IMR-90 (cell line): ENCODE data around the gene KCNMB2. TPM values are rescaled to one million over a fixed set of nuclear protein-coding genes. Genes with fewer than 3 reads are reported as not detected.

Experiments used
- ATAC-seq: fragments of 200-7000 bp; cut with Tn5 transposase; 2 replicates; pipeline ENCODE4 v1.9.1; 2020; ENCODE audit warnings: low read depth, mild to moderate bottlenecking, moderate library complexity
- BruUV-seq: library from RNA; stranded (reverse); fragments of 400-500 nt; replicated peaks from 2 replicates; lab custom pipeline; 2021; lab: Mats Ljungman, UMichigan
- CTCF ChIA-PET: fragments of 300-600 bp; formaldehyde crosslinking; extraction: SDS; loops from one replicate; lab custom pipeline; 2021; ENCODE audit warnings: antibody characterized with exemption; lab: Yijun Ruan, JAX
- POLR2A ChIA-PET: fragments of 300-600 bp; sonication (Branson Sonifier 250); formaldehyde crosslinking; loops from one replicate; lab custom pipeline; 2022; ENCODE audit warnings: antibody characterized with exemption; ENCODE audit not compliant: unreplicated experiment; lab: Charles Lee
- DNase-seq: peaks from one replicate; pipeline ENCODE4 v3.0.0; 2013
- H2AFZ ChIP-seq: replicated peaks from 2 replicates; pipeline ENCODE3; 2013; ENCODE audit warnings: low read length, mild to moderate bottlenecking; ENCODE audit not compliant: poor library complexity
- H2AK5ac ChIP-seq: 2 replicates; pipeline ENCODE4 v1.6.1; 2013; ENCODE audit warnings: low read depth, low read length, inconsistent platforms
- H2AK9ac ChIP-seq: replicated peaks from 2 replicates; pipeline ENCODE3; 2013; ENCODE audit warnings: mild to moderate bottlenecking, low read depth, low read length, moderate library complexity; ENCODE audit not compliant: poor library complexity
- H2BK120ac ChIP-seq: 2 replicates; pipeline ENCODE4 v1.6.1; 2013; ENCODE audit warnings: low read depth, low read length, inconsistent platforms
- H2BK15ac ChIP-seq: 3 replicates; pipeline ENCODE4 v1.6.1; 2013; ENCODE audit warnings: low read depth, low read length, inconsistent platforms
- H2BK20ac ChIP-seq: 2 replicates; pipeline ENCODE4 v1.6.1; 2013; ENCODE audit warnings: low read depth, mild to moderate bottlenecking, inconsistent platforms, low read length, moderate library complexity
- H2BK5ac ChIP-seq: 2 replicates; pipeline ENCODE4 v1.6.1; 2013; ENCODE audit warnings: mild to moderate bottlenecking, low read depth, low read length, inconsistent platforms; ENCODE audit not compliant: poor library complexity, severe bottlenecking
- H3K14ac ChIP-seq: replicated peaks from 2 replicates; pipeline ENCODE4 v1.6.1; 2013; ENCODE audit warnings: low read depth, low read length, inconsistent platforms
- H3K18ac ChIP-seq: 2 replicates; pipeline ENCODE4 v1.6.1; 2013; ENCODE audit warnings: low read depth, low read length, control low read depth
- H3K23ac ChIP-seq: 2 replicates; pipeline ENCODE4 v1.6.1; 2013; ENCODE audit warnings: low read depth, low read length, inconsistent platforms
- H3K27ac ChIP-seq: 2 replicates; pipeline ENCODE4 v1.5.1; 2013; ENCODE audit warnings: mild to moderate bottlenecking, control low read depth, low read length; ENCODE audit not compliant: insufficient read depth
- H3K27me3 ChIP-seq: 2 replicates; pipeline ENCODE4 v1.6.1; 2013; ENCODE audit warnings: low read length; ENCODE audit not compliant: control insufficient read depth, insufficient read depth
- H3K36me3 ChIP-seq: 2 replicates; pipeline ENCODE4 v1.6.1; 2013; ENCODE audit warnings: low read length, mixed read lengths; ENCODE audit not compliant: control insufficient read depth, insufficient read depth
- H3K4ac ChIP-seq: 2 replicates; pipeline ENCODE4 v1.6.1; 2013; ENCODE audit warnings: low read depth, low read length, inconsistent platforms
- H3K4me1 ChIP-seq: 2 replicates; pipeline ENCODE4 v1.6.1; 2013; ENCODE audit warnings: low read length, mixed read lengths; ENCODE audit not compliant: control insufficient read depth, insufficient read depth
- H3K4me2 ChIP-seq: 2 replicates; pipeline ENCODE4 v1.6.1; 2013; ENCODE audit warnings: low read depth, mild to moderate bottlenecking, control low read depth, low read length, moderate library complexity
- H3K4me3 ChIP-seq: 2 replicates; pipeline ENCODE4 v1.5.1; 2013; ENCODE audit warnings: low read depth, mild to moderate bottlenecking, control low read depth, low read length, moderate library complexity; ENCODE audit not compliant: insufficient read depth
- H3K56ac ChIP-seq: 2 replicates; pipeline ENCODE4 v1.6.1; 2013; ENCODE audit warnings: low read length, inconsistent platforms; ENCODE audit not compliant: insufficient read depth; ENCODE audit errors: extremely low read depth
- H3K79me1 ChIP-seq, 2 experiments: 2 replicates each; pipeline ENCODE4 v1.6.1; 2013; ENCODE audit warnings: low read length in 2 of 2, inconsistent platforms in 1 of 2, low read depth in 1 of 2
- H3K9ac ChIP-seq: 2 replicates; pipeline ENCODE4 v1.6.1; 2013; ENCODE audit warnings: low read depth, low read length, control low read depth
- H3K9me1 ChIP-seq: 2 replicates; pipeline ENCODE4 v1.6.1; 2013; ENCODE audit warnings: low read length, inconsistent platforms; ENCODE audit not compliant: insufficient read depth
- H3K9me3 ChIP-seq: 2 replicates; pipeline ENCODE4 v1.6.1; 2013; ENCODE audit warnings: low read length; ENCODE audit not compliant: control insufficient read depth, insufficient read depth
- H4K20me1 ChIP-seq: 2 replicates; pipeline ENCODE4 v1.6.1; 2013; ENCODE audit warnings: low read length, inconsistent platforms; ENCODE audit not compliant: insufficient read depth
- H4K5ac ChIP-seq: 2 replicates; pipeline ENCODE4 v1.6.1; 2013; ENCODE audit warnings: mild to moderate bottlenecking, low read depth, low read length, control low read depth
- H4K8ac ChIP-seq, 2 experiments: 2 replicates each; pipeline ENCODE4 v1.6.1; 2013; ENCODE audit warnings: low read depth in 2 of 2, low read length in 2 of 2, control low read depth in 1 of 2, inconsistent platforms in 1 of 2
- H4K91ac ChIP-seq: 2 replicates; pipeline ENCODE4 v1.6.1; 2013; ENCODE audit warnings: low read depth, low read length, inconsistent platforms; ENCODE audit not compliant: insufficient read depth
- CEBPB ChIP-seq: IDR thresholded peaks from 2 replicates; pipeline ENCODE4 v1.6.1; 2012; ENCODE audit warnings: low read depth, low read length, improper control_type of control experiment
- FOS ChIP-seq: fragments of 150-350 bp; IDR thresholded peaks from 2 replicates; pipeline ENCODE4 v1.6.1; 2016; ENCODE audit warnings: low read depth, low read length
- MAFK ChIP-seq: IDR thresholded peaks from 2 replicates; pipeline ENCODE4 v1.6.1; 2012; ENCODE audit warnings: low read depth, low read length, improper control_type of control experiment
- MAZ ChIP-seq: IDR thresholded peaks from 2 replicates; pipeline ENCODE4 v1.6.1; 2012; ENCODE audit warnings: low read depth, mild to moderate bottlenecking, low read length, improper control_type of control experiment, moderate library complexity, borderline replicate concordance
- RFX5 ChIP-seq: IDR thresholded peaks from 2 replicates; pipeline ENCODE4 v1.8.0; 2012; ENCODE audit warnings: low read depth, mild to moderate bottlenecking, low read length, moderate library complexity
- WGBS, 2 experiments: methylation state at CpG; one replicate each; pipeline versions ENCODE4 v1.1.5 to v1.1.7; 2013; ENCODE audit warnings: missing lambda C conversion rate in 2 of 2; ENCODE audit not compliant: insufficient read length in 1 of 2; ENCODE audit errors: extremely low coverage in 2 of 2; 5-methylcytosine and 5-hydroxymethylcytosine counted together
- dilution Hi-C: fragments of 300-500 bp; cut with HindIII; formaldehyde crosslinking; loops from one replicate; pipeline ENCODE4 v1.14.3; 2018; ENCODE audit warnings: low sequenced_read_pairs; ENCODE audit not compliant: unreplicated experiment
- in situ Hi-C: fragments of 300-500 bp; cut with MboI; formaldehyde crosslinking; loops from 3 replicates; pipeline ENCODE4 v1.14.3; 2019; ENCODE audit warnings: low sequenced_read_pairs, inconsistent platforms, mixed read lengths
- intact Hi-C: fragments of 100-400 bp; cut with micrococcal nuclease; formaldehyde crosslinking; loops from 2 replicates; pipeline ENCODE4 v1.10.0; 2022
- polyA plus RNA-seq, 3 experiments: library from polyadenylated mRNA; depleted of rRNA; stranded (reverse); fragments of >200 nt; gene quantifications; 2 replicates each; pipeline ENCODE4 v1.2.3, GENCODE V29; 2012; ENCODE audit warnings: low replicate concordance in 1 of 3
- total RNA-seq: library from RNA; depleted of rRNA; stranded (reverse); fragments of >200 nt; gene quantifications from 2 replicates; pipeline ENCODE4 v1.2.3, GENCODE V29; 2012
- TF ChIP-seq, protein P1 (sequence below): conservative IDR thresholded peaks from 2 replicates; pipeline ENCODE4 v1.5.1; 2012; ENCODE audit warnings: mild to moderate bottlenecking, low read depth, low read length, improper control_type of control experiment

KCNMB2 gene
- total and polyA plus RNA-seq, 2 of the 4 experiments (the other 2 are of a cell fraction) = not detected

DNA sequence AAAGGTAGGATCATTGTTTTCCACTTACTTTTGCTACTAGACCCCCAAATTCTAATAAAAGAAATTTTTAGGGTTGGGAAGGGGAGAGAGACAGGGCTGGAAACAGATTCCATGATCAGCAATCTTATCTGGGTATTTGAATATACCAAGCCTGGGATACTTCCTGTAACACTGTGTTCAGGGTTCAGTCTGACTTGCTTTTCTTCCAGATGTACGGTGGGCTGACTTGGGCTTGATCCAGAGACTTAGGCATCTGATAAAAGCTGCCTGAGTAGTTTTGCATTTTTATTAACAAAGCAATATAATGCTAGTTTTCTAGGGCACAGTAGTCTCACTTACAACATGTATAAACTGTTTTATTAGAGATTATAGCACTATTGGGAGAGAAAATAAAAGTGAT, 49.2 kb downstream of the KCNMB2 start:
- Histone ChIP-seq H3K9ac (no peak overlapping the region), H3K4me3 (no peak overlapping the region), H3K4ac (no peak overlapping the region), H4K91ac (no peak overlapping the region), H3K27ac (no peak overlapping the region), H3K4me1 (no peaks in the 10 kb centered on the region), H3K27me3 (no peaks in the 10 kb centered on the region), H3K4me2 (no peak overlapping the region), H3K14ac (no peak overlapping the region), H2AFZ (no peak overlapping the region), H2BK120ac (no peak overlapping the region), H3K18ac (no peak overlapping the region), H2BK5ac (no peak overlapping the region), H4K5ac (no peak overlapping the region), H4K20me1 (no peaks in the 10 kb centered on the region), H2BK20ac (no peak overlapping the region), H4K8ac (no peak overlapping the region), H2BK15ac (no peak overlapping the region), H3K79me1 (no peaks in the 10 kb centered on the region), H2AK5ac (no peak overlapping the region), H3K9me3 (no peaks in the 10 kb centered on the region), H3K9me1 (no peaks in the 10 kb centered on the region), H3K23ac (no peak overlapping the region), H2AK9ac (no peak overlapping the region), H3K36me3 (no peaks in the 10 kb centered on the region), H3K56ac (no peak overlapping the region)
- DNase-seq (no peak), ATAC-seq (no peak)
- POLR2A ChIA-PET = no interaction called here
- no CpG with 5 or more reads among the region's 1 CpG for WGBS, 2 experiments
- dilution Hi-C loops (no loop called here), intact Hi-C loops (no loop called here), in situ Hi-C loops (no loop called here)
- TF ChIP-seq MAFK (no peak), FOS (no peak), RFX5 (no peak), MAZ (no peak), CEBPB (no peak)
- TF ChIP-seq, protein P1, sequence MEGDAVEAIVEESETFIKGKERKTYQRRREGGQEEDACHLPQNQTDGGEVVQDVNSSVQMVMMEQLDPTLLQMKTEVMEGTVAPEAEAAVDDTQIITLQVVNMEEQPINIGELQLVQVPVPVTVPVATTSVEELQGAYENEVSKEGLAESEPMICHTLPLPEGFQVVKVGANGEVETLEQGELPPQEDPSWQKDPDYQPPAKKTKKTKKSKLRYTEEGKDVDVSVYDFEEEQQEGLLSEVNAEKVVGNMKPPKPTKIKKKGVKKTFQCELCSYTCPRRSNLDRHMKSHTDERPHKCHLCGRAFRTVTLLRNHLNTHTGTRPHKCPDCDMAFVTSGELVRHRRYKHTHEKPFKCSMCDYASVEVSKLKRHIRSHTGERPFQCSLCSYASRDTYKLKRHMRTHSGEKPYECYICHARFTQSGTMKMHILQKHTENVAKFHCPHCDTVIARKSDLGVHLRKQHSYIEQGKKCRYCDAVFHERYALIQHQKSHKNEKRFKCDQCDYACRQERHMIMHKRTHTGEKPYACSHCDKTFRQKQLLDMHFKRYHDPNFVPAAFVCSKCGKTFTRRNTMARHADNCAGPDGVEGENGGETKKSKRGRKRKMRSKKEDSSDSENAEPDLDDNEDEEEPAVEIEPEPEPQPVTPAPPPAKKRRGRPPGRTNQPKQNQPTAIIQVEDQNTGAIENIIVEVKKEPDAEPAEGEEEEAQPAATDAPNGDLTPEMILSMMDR = no peak
- no TSS peak for BruUV-seq
- CTCF ChIA-PET = no interaction called here
